ENCODE data around the gene SFXN3.

SFXN3 gene

DNA sequence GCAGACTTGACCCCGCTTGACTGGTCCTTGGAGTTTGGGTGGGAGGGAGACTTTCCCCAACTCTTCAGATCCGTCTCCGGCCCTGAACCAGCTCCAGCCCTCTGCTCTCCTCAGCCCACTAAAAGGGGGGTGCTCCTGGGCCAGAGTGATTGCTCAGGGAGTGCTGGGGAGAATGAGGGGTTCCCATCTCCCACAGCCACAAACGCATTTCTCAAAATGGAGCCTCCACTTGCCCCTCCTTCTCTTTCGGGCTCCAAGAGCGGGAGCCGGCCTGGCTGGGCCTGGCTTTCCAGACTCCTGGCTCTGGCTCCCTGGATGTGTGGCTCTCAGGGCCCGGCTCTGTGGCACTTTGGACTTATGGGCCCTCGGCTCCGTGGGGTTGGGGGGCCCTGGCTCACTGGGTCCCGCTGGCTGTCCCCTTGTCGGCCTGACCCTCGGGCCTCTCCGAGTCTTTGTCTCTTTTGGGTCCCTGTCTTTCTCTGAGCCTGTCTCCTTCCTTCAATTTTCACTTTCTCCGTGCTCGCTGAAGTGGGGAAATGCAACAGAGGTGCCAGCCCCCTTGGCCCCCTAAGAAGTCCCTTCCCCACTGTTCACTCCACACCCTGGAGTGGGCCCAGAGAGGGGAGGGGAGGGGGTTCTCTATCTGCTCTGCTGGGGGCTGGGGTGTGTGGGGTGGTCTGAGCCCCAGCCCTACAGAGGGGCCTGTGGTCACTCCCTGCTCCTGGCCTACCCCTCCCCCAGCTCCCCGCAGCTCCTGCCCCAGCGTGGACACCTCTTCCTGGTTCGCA, 30.7 kb upstream of the SFXN3 start:
- DNase-seq, result peak; percentile 71

DNA sequence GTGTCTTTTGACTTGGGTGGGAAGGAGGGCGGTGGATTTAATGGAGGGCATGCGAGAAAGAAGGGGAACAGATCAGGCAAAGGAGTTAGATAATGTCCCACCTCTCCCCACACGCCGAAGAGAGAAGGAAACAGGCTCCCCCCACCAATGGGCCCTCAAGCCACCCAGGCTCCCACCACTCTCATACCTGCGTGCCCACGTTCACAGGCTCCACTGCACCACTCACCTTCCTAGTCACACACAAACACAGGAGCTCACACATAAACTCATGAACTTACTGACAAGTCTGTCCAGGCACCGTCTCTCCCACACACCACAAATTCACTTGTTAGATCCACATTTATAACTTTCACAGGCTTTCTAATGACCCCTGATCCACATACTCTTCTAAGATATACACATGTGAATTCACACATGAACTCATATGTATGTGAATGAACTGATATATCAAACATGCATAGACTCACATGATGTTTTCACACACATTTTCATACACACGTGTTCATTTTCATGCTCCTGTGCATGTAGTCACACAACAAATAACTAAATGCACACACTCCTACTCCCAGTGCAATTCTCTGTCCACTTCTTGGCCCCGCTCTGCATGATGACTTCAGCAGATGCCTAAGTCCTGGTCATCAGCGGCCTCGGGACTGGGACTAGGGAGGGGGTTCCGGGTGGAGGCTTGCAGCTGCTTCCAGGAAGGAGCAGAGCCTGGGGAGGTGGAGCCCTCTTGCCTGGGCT, 29.9 kb upstream of the SFXN3 start:
- DNase-seq, result peak; percentile 87

DNA sequence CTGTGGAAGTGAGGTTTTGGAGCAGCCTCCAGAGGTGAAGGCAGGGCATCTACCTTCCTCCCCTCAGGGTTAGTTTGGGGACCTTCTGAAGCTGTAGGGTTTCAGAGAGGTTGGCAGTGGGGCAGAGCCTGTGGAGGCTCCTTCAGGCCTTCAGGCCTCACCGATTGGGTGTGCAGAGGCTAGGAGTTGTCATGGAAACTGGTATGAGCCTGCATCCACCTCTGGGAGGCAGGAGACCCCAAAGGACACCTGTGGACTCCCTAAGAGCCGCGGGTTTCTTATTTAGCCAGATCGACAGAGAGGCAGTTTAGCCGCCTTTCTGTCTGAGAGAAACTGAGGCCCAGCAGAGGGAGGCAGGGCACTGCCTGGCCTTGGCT, 29.4 kb upstream of the SFXN3 start:
- DNase-seq, result no peak

DNA sequence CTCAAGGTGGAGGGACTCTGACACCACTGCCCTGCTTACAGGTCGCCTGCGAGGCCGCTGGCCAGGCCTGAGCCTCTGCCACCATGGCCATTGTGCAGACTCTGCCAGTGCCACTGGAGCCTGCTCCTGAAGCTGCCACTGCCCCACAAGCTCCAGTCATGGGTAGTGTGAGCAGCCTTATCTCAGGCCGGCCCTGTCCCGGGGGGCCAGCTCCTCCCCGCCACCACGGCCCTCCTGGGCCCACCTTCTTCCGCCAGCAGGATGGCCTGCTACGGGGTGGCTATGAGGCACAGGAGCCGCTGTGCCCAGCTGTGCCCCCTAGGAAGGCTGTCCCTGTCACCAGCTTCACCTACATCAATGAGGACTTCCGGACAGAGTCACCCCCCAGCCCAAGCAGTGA, 28.6 kb upstream of the SFXN3 start:
- DNase-seq, result no peak

DNA sequence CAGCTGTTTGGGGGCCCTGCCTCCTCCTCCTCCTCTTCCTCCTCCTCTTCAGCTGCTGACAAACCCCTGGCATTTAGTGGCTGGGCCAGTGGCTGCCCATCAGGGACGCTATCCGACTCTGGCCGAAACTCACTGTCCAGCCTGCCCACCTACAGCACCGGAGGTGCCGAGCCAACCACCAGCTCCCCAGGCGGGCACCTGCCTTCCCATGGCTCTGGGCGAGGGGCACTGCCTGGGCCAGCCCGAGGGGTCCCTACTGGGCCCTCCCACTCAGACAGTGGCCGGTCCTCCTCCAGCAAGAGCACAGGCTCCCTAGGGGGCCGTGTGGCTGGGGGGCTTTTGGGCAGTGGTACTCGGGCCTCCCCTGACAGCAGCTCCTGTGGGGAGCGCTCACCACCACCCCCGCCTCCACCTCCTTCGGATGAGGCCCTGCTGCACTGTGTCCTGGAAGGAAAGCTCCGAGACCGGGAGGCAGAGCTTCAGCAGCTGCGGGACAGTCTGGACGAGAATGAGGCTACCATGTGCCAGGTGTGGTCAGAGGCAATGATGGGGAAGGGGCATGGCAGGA, 27.3 kb upstream of the SFXN3 start:
- DNase-seq, result no peak

DNA sequence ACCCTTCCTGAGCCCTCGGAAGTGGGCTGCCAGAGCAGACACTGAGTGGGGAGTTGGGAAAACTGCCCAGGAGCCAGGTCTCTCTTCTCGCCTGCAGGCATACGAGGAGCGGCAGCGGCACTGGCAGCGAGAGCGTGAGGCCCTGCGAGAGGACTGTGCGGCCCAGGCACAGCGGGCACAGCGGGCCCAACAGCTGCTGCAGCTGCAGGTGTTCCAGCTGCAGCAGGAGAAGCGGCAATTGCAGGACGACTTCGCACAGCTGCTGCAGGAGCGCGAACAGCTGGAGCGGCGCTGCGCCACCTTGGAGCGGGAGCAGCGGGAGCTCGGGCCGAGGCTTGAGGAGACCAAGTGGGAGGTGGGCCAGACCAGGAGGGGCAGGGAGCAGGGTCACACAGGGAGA, 25.7 kb upstream of the SFXN3 start:
- no peak for DNase-seq

DNA sequence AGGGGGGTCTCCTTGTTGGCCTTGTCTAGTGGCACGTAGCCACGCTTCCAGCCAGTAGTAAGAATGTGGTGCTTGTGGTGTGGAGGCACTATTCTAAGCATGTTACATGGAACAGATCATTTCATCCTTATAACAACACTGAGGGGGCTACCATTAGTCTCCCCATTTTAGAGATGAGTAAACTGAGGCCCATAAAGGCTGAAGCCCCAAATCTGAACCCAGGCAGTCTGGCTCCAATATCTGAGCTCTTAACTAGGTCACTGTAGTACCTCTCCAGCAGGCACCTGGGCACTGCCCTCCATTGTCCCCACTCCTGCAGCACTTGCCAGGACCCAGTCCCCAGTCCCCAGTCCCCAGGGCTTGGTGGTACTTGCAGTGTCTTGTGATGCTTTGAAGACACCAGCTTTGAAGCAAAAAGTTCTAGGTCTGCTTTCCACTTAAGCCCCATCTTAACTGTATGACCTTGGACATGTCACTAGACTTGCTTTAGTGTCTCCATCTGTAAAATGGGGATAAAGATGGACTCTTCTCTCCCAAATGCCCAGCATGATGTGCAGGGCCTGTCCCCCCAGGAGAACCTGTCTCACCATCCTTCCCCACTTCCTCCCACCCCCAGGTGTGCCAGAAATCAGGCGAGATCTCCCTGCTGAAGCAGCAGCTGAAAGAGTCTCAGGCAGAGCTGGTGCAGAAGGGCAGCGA, 25.0 kb upstream of the SFXN3 start:
- no peak for DNase-seq

DNA sequence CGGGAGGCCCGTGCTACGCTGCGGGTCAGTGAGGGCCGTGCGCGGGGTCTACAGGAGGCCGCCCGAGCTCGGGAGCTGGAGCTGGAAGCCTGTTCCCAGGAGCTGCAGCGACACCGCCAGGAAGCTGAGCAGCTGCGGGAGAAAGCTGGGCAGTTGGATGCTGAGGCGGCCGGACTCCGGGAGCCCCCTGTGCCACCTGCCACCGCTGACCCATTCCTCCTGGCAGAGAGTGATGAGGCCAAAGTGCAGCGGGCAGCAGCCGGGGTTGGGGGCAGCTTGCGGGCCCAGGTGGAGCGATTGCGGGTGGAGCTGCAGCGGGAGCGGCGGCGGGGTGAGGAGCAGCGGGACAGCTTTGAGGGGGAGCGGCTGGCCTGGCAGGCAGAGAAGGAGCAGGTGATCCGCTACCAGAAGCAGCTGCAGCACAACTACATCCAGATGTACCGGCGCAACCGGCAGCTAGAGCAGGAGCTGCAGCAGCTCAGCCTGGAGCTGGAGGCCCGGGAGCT, 24.4 kb upstream of the SFXN3 start:
- no peak for DNase-seq

DNA sequence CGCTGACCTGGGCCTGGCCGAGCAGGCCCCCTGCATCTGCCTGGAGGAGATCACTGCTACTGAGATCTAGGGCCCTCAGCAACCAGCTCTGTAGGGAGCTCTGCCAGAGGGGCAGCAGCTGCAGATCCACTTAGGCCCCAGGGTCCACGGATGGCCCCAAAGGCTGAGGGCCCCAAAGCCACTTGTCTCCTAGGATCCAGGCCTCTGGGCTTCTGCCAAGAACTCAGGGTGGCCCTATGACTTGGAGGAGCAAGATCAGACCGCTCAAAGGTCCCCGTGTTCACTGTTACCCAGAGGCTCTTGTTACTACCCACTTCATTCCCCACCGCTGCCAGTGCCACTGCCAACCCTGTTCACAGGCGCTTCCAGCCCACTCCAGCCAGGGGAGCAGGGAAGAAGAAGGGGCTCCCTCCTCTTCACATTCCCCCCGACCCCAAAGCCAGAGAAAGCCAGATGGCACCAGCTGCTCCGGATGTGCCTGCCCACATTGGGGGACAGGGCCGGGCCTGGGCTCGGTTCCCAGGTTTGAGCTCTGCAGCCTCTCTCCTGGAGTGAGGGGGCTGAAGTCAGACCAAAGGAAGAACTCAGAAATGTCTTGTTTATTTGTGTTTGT, 23.8 kb upstream of the SFXN3 start:
- DNase-seq, result no peak

DNA sequence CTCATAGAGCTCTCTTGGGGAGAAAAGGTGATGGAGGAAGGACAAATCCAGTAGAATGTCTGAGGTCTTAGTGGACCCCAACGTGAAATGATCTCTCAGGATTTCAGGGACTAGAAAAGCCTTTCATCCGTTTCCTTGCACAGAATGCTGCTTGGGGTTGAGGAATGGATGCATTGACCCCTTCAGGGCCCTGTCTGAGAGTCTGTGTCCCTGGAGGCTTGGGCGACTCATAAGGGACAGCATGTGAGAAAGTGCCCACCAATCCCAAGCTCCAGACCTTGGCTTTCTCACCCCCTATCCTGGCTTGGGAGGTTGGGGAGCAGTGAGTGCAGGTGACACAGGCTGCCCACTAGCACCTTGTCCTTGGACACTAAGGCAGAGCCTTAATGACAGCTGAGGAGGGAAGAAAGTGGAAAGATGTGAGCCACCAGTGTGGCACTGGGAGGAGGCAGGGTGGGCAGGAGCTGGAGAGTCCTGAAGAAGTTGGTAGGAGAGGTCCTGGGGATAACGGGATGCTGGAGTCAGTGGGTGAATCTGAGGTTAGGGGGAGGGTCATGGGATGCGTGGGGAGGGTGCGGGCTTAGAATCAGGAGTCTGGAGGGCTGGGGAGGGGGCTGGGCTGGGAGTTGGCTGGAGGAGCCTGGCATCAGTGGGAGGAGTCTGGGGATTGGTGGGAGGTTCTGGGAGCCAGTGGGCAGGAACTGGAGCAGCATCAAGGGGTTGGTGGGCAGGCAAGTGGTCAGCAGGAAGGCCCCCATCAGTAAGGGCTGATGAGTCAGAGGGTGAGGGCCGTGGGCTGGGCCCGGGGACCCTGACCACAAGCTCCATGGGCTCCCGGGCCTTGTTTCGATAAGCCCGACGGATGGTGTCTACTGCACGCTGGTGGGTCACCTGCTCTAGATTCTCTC, 22.9 kb upstream of the SFXN3 start:
- DNase-seq, result no peak

DNA sequence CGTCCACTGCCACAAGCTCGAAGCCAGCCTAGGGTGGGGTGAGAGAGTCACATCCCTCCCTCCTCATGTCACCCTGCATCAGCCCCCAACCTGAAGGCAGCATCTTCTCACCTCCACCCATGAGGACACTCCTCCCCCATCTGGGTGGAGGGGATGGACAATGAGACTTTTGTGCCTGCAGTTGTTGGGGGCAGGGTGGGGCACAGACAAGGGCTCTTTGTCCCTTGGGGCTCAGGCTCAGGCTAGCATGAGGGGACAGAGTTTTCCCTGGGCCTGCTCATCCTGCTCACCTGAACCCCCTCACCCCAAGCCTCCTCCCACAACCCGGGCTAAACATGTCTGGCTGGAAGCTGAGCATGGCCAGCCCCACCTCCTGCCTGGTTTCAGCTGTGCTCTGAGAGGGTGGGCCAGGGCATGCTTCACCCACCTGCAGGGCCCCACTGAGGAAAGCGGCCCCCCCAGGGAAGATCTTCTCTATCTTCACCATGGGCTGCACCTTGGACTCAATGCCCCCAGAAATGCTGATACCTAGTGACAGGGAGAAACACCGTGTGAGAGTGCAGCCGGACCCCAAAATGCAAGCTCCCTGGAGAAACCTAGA, 22.1 kb upstream of the SFXN3 start:
- no peak for DNase-seq

DNA sequence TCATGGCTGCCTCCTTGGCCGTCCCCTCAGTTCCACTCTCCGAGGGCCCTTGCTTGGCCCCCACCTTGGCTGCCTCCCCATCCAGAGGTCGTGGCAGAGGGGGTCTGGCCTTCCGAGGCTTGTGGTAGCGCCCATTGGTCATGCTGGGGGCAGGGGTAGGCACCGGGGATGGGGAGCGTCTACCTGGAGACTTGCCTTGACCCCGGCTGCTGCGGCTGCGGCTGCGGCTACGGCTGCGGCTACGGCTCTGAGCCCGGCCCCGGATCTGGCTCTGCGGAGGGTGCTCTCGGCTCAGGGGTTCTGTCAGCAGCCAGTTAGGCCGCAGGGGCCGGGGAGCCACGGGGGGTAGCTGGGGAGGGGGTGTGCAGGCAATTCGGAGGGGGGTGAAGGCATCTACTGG, 20.7 kb upstream of the SFXN3 start:
- DNase-seq, result no peak

DNA sequence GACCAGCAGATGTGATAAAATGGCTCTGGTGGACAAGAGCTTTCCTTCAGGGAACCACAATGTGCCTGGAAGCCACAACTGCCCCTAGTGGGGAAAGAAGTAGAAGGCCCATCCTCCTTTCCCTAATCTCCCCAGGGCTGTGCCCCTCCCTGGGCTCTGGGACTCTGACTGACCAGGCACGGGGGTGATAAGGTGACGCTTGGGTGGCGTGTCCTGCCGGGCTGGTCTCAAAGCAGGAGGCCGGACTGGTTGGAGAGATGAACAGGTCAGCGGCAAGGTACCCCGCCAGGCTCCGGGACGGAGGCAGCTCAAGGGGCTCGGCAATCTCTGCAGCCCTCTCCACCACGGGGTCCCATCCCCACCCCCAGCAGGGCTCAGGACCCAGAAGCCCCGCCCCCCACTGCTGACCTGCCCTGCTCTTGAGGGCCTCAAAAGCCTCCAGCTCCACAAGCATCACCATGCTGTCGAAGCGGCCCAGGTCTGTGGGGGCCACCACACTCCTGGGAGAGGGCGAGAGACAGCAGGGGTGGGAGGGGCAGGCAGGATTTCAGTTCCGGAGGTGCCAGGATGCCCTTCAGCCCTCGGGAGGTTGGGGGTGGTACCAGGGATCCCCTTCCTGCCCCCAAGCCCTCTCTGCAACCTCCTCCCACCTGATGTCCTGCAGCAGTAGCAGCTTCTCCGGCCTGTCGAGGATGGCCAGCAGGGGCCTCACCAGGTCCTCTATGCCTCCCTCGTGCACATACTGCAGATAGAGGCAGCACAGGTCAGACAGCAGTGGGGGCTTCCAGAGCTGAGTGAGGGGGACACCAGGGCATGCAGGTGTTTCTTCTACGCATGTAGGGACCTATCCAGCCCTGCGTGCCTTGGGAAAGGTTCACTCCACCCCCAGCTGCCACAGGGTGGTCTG, 19.3 kb upstream of the SFXN3 start:
- DNase-seq, result peak; percentile 71

DNA sequence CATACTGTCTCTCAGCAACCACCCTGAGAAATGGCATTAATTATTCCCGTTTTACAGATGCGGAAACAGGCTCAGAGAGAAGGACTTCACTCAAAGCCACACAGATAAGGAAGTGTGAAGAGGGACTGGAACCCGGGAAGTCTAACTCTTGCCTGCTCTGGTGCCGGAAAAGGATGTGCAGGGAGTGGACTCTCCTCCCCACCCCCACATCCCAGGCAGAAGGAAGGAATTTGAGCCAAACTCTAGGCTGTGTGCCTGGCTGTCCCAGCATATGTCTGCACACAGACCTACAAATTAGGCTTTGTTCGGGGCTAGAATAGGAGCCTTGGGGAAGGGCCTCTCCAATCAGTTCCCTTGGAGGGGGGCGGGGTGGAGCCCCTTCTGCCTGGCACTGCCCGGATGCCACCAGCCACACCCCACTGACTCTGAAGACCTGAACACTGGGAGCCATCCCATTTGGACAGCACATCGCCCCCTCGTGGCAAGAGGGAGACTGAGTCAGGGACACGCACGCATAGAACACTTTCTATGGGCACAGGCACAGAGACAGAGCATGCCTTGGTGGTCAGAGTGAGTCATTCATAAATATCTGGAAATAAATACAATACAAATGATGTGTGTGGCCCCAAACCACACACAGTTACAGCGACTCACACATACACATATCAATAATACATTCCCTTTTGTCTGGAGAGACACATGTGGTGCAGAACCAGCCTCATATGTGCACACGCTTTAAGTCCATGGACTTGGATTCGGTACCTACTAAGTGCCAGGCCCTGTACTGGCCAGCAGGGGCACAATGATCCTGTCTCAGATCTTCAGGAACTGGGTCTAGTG, 18.3 kb upstream of the SFXN3 start:
- DNase-seq, result peak; percentile 91

DNA sequence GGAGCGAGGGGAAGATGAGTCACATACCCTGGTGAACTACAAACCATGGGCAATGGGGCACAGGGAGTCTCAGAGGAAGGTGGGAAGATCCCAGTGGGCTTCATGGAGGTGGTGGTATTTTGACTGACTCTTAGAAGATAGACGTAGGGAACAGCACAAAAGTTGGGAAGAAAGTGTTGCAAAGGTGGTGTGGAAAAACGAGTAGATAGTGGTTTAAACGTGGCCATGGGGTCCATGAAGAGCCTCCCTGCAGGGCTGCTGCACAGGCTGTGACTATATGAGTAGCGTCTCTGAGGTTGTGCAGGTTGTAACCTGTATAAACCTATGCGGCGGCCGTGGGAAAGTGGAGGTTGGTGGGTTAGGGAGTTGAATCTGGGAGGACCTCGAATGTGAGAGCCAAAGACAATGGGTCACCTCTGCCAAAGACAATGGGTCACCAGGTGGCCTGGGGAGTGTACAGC, 17.6 kb upstream of the SFXN3 start:
- DNase-seq, result no peak

DNA sequence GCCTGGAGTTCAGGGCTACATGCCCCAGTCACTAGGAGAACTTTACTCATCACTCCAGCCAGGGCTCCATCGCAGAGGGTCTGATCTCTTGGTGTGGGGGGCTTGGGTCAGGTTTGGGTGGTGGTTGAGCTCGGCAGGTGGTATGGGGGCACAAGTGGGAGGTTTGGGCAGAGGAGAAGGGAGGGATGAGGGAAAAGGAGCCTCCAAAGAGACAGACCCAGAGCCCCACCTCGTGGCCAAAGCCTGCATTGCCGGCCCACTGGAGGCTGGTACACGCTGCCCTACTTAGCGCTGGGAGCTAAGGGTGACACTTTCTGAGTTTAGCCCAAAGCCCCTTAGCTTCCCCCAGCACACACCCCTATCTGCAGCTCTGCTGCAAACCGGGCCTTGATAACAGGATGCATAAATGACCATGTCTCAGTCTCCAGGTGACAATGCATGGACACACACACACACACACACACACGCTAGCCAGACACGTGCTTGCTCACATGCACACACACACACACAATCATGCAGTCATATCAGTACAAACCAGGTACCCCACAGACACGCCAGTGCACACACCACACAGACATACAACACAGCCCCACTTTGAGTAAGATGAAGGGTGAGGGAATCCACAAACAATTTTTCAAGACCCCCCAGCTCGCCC, 16.7 kb upstream of the SFXN3 start:
- DNase-seq, result peak; percentile 87

DNA sequence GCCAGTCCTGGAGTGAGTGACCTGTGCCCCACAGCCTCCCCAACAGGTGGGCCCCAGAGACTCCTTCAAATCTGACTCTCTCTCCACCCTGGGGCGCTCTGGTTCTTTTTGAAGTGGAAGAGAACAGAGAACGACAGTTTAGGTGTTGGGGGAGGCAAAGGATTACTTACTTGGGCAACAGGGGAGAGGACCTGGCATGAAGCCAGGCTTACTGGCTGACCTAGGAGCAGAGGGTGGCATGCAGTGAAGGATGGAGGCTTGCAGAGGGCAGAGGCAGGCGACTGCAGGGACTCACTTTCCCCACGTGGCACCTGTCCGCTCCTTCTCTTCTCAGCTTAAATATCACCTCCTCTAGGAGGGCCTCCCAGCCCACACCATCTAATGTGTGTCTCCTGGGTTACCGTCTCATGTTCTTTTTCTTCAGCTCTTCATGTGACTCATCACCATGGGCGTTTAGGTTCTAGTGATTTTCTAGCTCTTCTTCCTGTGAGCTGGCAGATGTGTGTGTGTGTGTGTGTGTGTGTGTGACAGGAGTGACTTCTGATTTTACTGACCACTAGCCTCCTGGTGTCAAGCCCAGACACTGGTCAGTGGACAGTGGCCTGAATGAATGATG, 16.0 kb upstream of the SFXN3 start:
- no peak for DNase-seq

DNA sequence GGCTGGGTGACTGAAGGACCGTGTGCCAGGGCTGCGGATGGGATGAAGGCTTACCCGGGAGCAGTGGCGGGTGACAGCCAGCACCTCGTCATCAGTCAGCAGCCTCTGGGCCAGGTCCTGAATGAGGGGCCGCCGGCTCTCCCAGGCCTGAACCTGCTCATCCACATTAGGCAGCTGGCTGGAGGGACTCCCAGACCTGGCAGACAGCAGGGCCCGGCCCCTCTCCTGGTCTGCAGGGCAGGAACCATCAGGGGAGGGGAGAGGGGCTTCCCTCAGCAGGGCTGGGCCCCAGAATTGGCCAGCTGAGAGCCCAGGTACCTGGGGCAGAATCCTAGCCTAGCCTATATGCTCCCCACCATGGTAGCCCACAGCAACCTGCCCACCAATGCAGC, 15.5 kb upstream of the SFXN3 start:
- DNase-seq, result no peak
